ENCODE data around the gene CNTN4.

GRCh38 chr3:2536575-2536974, 437.9 kb downstream of the CNTN4 start:
- TF ChIP-seq CTCF (IDR thresholded peaks at IDR 0.05; ENCODE audit: insufficient read depth, low read length) (no peak), POLR2AphosphoS5 (IDR thresholded peaks at IDR 0.05; ENCODE audit: low read depth) (no peak)
